ENCODE results near the gene RIC8B.

- no peak for TF ChIP-seq CTCF (IDR thresholded peaks at IDR 0.05; ENCODE audit: low read length)
- TF ChIP-seq EZH2 (IDR thresholded peaks at IDR 0.05; ENCODE audit: borderline replicate concordance, low read length): no peak
Measured at GRCh38 chr12:106926657-106927056, 152.2 kb downstream of the RIC8B start.
